ENCODE results near the gene PPP2R3A.

GRCh38 chr3:136146981-136147729, 181.6 kb downstream of the PPP2R3A start:
- TF ChIP-seq EZH2 (IDR thresholded peaks at IDR 0.05; ENCODE audit: low read length) (no peak), CTCF (optimal IDR thresholded peaks at IDR 0.05 in 1 of 3, IDR thresholded peaks at IDR 0.05 in 1 of 3, conservative IDR thresholded peaks at IDR 0.05 in 1 of 3; ENCODE audit: extremely low read depth in 1 of 3, insufficient read depth in 2 of 3, low read length in 3 of 3) (no peak)
